A673 (cell line): ENCODE results near the gene DDX20. TPM values are rescaled to one million over a fixed set of nuclear protein-coding genes. Genes with fewer than 3 reads are reported as not detected.

Experiments used
- BruUV-seq: library from RNA; stranded (reverse); fragments of 400-500 nt; replicated peaks from 2 replicates; lab custom pipeline; 2021; lab: Mats Ljungman, UMichigan
- CTCF ChIA-PET: fragments of 300-600 bp; sonication (Branson Sonifier 250); formaldehyde crosslinking; loops from one replicate; lab custom pipeline; 2022; ENCODE audit warnings: antibody characterized with exemption; lab: Charles Lee
- POLR2A ChIA-PET: fragments of 300-600 bp; sonication (Branson Sonifier 250); formaldehyde crosslinking; loops from one replicate; lab custom pipeline; 2022; ENCODE audit warnings: antibody characterized with exemption; ENCODE audit not compliant: low non-redundant PET; lab: Charles Lee
- DNase-seq: peaks from one replicate; pipeline ENCODE4 v3.0.0-alpha.2; 2015; ENCODE audit warnings: low spot score
- H3K27ac ChIP-seq: fragments of 200-600 bp; sonication (generic); 2 replicates; pipeline ENCODE4 v1.5.1; 2016; ENCODE audit warnings: mixed run types, low read depth, mild to moderate bottlenecking, mixed read lengths, antibody characterized with exemption, low read length; ENCODE audit not compliant: poor library complexity, severe bottlenecking
- H3K27me3 ChIP-seq: fragments of 200-600 bp; sonication (generic); replicated peaks from 2 replicates; pipeline ENCODE4 v1.6.1; 2017; ENCODE audit warnings: mixed run types, low read depth, mild to moderate bottlenecking, mixed read lengths, antibody characterized with exemption, low read length; ENCODE audit not compliant: insufficient read depth, poor library complexity
- H3K36me3 ChIP-seq: fragments of 200-600 bp; sonication (generic); 2 replicates; pipeline ENCODE4 v1.6.1; 2016; ENCODE audit warnings: mixed run types, mild to moderate bottlenecking, mixed read lengths, antibody characterized with exemption, low read length; ENCODE audit not compliant: insufficient read depth, poor library complexity, severe bottlenecking
- H3K4me1 ChIP-seq: fragments of 200-600 bp; sonication (generic); 2 replicates; pipeline ENCODE4 v1.6.1; 2017; ENCODE audit warnings: mixed run types, mild to moderate bottlenecking, mixed read lengths, antibody characterized with exemption, low read length; ENCODE audit not compliant: insufficient read depth, poor library complexity, severe bottlenecking
- H3K4me3 ChIP-seq: fragments of 200-600 bp; sonication (generic); 2 replicates; pipeline ENCODE4 v1.5.1; 2016; ENCODE audit warnings: low read depth, mixed run types, mild to moderate bottlenecking, mixed read lengths, low read length; ENCODE audit not compliant: poor library complexity, severe bottlenecking
- H3K9me3 ChIP-seq: fragments of 200-600 bp; sonication (generic); 2 replicates; pipeline ENCODE4 v1.6.1; 2016; ENCODE audit warnings: mixed run types, low read depth, mild to moderate bottlenecking, mixed read lengths, antibody characterized with exemption, low read length; ENCODE audit not compliant: poor library complexity, severe bottlenecking
- CTCF ChIP-seq: fragments of 300-800, 200-600 bp; sonication (generic); conservative IDR thresholded peaks from 2 replicates; pipeline ENCODE4 v1.5.1; 2017; ENCODE audit warnings: low read depth, mild to moderate bottlenecking, antibody characterized with exemption, low read length, moderate library complexity, mixed read lengths
- EZH2 ChIP-seq: fragments of 200-600 bp; sonication (generic); IDR thresholded peaks from 2 replicates; pipeline ENCODE4 v1.6.1; 2017; ENCODE audit warnings: borderline replicate concordance, low read depth, mild to moderate bottlenecking, mixed read lengths, antibody characterized with exemption, low read length; ENCODE audit not compliant: poor library complexity, severe bottlenecking
- intact Hi-C: fragments of 100-400 bp; cut with micrococcal nuclease; formaldehyde crosslinking; loops from one replicate; pipeline ENCODE4 v1.10.0; 2022; ENCODE audit not compliant: unreplicated experiment
- total RNA-seq: library from RNA; stranded (reverse); gene quantifications from 2 replicates; pipeline ENCODE4 v1.2.3, GENCODE V29; 2021

Gene DDX20
- total RNA-seq, 1 experiment from 2014 or later: 26.1 TPM

GRCh38 chr1:111738133-111738435 is 17.6 kb upstream of the DDX20 start:
- POLR2A ChIA-PET: no interaction called here
- no TSS peak for BruUV-seq

GRCh38 chr1:111738436-111739193 is 17.1 kb upstream of the DDX20 start:
- intact Hi-C loops: no loop called here
- H3K4me3 ChIP-seq: peak overlapping the region; percentile 59
- no peak for TF ChIP-seq CTCF
- TF ChIP-seq EZH2: no peak
- no peaks in the 10 kb centered on the region for H3K36me3 ChIP-seq
- peak overlapping the region; percentile 70 for H3K27ac ChIP-seq
- H3K4me1 ChIP-seq: peaks cover 44% of the 10 kb centered on the region
- H3K27me3 ChIP-seq: peaks cover 12% of the 10 kb centered on the region
- peak; percentile 79 for DNase-seq
- CTCF ChIA-PET: interaction anchor here (0.8 to 1.4 kb wide), 4 partner anchors 9 to 24 kb away, joined by 3 to 6 read pairs (median 4); no protein-coding TSS in a partner anchor
- BruUV-seq: no TSS peak
- POLR2A ChIA-PET: interaction anchor here (0.6 kb wide), 1 partner anchor 76 kb away, joined by 4 read pairs; no protein-coding TSS in a partner anchor
- no peaks in the 10 kb centered on the region for H3K9me3 ChIP-seq

More at GRCh38 chr1:111738133-111738435, 17.6 kb upstream of the DDX20 start:
- H3K9me3 ChIP-seq: no peaks in the 10 kb centered on the region
- peak overlapping the region; percentile 59 for H3K4me3 ChIP-seq
- no peak for DNase-seq
- TF ChIP-seq EZH2: no peak
- TF ChIP-seq CTCF: no peak
- CTCF ChIA-PET: interaction anchor here (1.4 kb wide), 1 partner anchor 9 kb away, joined by 6 read pairs; no protein-coding TSS in a partner anchor
- peaks cover 46% of the 10 kb centered on the region for H3K4me1 ChIP-seq
- peaks cover 7% of the 10 kb centered on the region for H3K27me3 ChIP-seq
- intact Hi-C loops: no loop called here
- H3K36me3 ChIP-seq: no peaks in the 10 kb centered on the region
- peak overlapping the region; percentile 54 for H3K27ac ChIP-seq

DNA sequence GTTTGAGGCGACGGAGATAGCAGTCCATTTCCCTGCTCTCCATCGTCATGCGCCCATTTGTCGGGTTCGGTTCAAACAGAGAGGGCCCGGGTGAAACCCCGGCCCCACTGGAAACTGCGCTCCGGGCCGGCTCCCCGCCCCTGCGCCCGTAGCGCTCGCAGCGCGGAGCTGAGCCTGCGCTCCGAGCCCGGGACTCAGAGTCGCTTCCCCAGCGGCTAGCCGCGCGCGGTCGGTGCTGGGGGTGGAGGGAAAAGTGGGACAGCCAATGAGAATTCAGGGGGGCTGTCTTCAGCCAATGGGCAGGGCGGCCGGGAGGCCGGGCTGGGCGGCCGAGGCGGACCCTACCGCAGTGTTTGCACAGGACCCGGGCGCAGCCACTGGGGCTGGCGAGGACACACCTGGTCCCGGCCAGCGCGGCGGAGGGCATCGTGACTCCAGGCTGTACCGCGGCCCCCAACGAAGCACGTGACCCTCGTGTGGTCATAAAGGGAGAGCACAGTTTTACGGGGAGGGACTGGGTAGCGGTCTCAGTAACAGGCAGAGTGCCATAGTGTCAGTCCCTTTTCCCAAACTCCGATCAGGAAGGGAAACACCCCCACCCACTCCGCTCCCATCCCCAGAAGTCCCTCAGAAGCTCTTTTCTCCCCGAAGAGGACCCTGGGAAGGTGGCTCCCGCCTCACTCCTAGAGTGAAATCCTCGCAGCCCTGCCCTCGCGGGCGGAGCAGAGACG is 16.3 kb upstream of the DDX20 start, which contains the start of gene INKA2:
Gene INKA2, minus strand, starts transcription at position 202 of the 731 bp plus-strand sequence. Its CDS starts 153 bp downstream, at position 49.
- Histone ChIP-seq H3K4me1 (peaks cover 37% of the 10 kb centered on the region), H3K4me3 (peak within 1 kb of the TSS; percentile 59), H3K36me3 (no peaks in the 10 kb centered on the region), H3K27me3 (peaks cover 14% of the 10 kb centered on the region), H3K9me3 (no peaks in the 10 kb centered on the region), H3K27ac (peak within 1 kb of the TSS; percentile 70)
- ChIA-PET CTCF (interaction anchor here (0.8 to 1.4 kb wide), 4 partner anchors 8 to 25 kb away, joined by 3 to 6 read pairs (median 4); no protein-coding TSS in a partner anchor), POLR2A (interaction anchor here (0.6 to 0.7 kb wide), 4 partner anchors 26 to 127 kb away, joined by 3 to 4 read pairs (median 3); no protein-coding TSS in a partner anchor)
- peak; percentile 89 for DNase-seq
- TF ChIP-seq CTCF (no peak), EZH2 (no peak)
- BruUV-seq: no TSS peak
- intact Hi-C loops: no loop called here
